ENCODE data around the gene VGLL4. TPM values are rescaled to one million over a fixed set of nuclear protein-coding genes. Genes with fewer than 3 reads are reported as not detected.

The VGLL4 gene
- total RNA-seq, 4 donors from 2014 or later, result 53.4 to 128 (median 58.2) TPM

DNA sequence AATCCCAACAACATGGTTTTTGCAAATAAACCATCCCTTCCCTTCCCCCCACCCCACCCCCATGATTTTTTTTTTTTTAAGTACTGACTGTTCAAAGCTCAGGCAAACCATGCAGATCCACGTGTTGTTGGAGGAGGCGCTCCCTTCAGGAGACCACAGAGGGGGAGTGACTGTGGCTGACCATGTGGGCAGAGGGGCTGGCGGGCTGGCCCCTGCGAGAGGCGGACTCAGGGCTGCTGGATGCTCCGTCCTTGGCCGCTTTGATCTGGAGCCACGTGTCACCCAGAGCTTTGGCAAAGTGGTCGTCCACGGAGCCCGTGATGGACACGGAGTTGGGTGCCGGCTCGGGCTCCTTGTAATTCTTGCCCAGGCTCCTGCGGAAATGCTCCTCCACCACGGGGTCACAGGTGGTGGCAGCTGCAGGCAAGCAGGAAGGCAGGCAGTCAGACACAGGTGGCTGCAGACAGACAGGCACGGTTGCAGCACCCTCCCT, 85.3 kb downstream of the VGLL4 start:
- peaks cover 0 to 100% (median 36%) of the 10 kb centered on the region in 3 donors for H3K4me1 ChIP-seq
- no peaks in the 10 kb centered on the region for H3K9me3 ChIP-seq
- H3K27me3 ChIP-seq, result no peaks in the 10 kb centered on the region
- H3K4me3 ChIP-seq, result no peak overlapping the region
- 100% methylated on average over 1 of the region's 17 CpGs; no CpG with 5 or more reads in 1 of the 2 donors for WGBS, 2 donors (ENCODE audit: low coverage in 1 of 2)
- no peak for ATAC-seq
- peaks cover 0 to 64% of the 10 kb centered on the region in 2 donors for H3K36me3 ChIP-seq
- peak overlapping the region in 3 of 4 donors; percentile 25 to 64 (median 53) for H3K27ac ChIP-seq
- no peak for TF ChIP-seq EP300 (IDR thresholded peaks at IDR 0.05)
- TF ChIP-seq POLR2A (IDR thresholded peaks at IDR 0.05), result no peak
- no peak for TF ChIP-seq POLR2AphosphoS5 (IDR thresholded peaks at IDR 0.05)

DNA sequence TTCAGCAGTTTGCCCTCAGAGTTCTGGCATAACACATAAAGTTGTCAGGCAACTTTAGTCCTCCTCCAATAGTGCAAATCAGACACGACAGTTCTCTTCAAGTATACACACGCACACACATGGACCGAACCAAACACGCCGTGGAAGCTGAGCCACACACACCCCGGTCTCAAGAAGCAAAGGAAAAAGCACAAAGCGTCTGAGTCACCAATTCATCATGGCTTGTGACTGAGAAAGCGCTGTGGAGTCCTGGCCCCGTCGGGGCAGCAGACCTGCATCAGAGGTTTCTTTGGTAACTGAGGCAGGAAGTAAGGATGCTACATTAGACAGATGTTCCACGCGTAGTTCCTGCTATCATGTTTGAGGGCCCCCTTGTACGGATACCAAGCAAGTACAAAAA, 85.7 kb downstream of the VGLL4 start:
- peak overlapping the region in 3 of 4 donors; percentile 25 to 64 (median 53) for H3K27ac ChIP-seq
- TF ChIP-seq POLR2A (IDR thresholded peaks at IDR 0.05) (no peak), POLR2AphosphoS5 (IDR thresholded peaks at IDR 0.05) (no peak), EP300 (IDR thresholded peaks at IDR 0.05) (no peak)
- TF ChIP-seq, protein P1, sequence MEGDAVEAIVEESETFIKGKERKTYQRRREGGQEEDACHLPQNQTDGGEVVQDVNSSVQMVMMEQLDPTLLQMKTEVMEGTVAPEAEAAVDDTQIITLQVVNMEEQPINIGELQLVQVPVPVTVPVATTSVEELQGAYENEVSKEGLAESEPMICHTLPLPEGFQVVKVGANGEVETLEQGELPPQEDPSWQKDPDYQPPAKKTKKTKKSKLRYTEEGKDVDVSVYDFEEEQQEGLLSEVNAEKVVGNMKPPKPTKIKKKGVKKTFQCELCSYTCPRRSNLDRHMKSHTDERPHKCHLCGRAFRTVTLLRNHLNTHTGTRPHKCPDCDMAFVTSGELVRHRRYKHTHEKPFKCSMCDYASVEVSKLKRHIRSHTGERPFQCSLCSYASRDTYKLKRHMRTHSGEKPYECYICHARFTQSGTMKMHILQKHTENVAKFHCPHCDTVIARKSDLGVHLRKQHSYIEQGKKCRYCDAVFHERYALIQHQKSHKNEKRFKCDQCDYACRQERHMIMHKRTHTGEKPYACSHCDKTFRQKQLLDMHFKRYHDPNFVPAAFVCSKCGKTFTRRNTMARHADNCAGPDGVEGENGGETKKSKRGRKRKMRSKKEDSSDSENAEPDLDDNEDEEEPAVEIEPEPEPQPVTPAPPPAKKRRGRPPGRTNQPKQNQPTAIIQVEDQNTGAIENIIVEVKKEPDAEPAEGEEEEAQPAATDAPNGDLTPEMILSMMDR (IDR thresholded peaks at IDR 0.05), result no peak
- ATAC-seq, result no peak
- peaks cover 0 to 100% (median 36%) of the 10 kb centered on the region in 3 donors for H3K4me1 ChIP-seq
- WGBS, 2 donors (ENCODE audit: low coverage in 1 of 2), result 20 to 45% methylated on average over 3 to 13 of the region's 13 CpGs
- peaks cover 0 to 61% of the 10 kb centered on the region in 2 donors for H3K36me3 ChIP-seq
- no peaks in the 10 kb centered on the region for H3K9me3 ChIP-seq
- H3K4me3 ChIP-seq, result no peak overlapping the region
- no peaks in the 10 kb centered on the region for H3K27me3 ChIP-seq

DNA sequence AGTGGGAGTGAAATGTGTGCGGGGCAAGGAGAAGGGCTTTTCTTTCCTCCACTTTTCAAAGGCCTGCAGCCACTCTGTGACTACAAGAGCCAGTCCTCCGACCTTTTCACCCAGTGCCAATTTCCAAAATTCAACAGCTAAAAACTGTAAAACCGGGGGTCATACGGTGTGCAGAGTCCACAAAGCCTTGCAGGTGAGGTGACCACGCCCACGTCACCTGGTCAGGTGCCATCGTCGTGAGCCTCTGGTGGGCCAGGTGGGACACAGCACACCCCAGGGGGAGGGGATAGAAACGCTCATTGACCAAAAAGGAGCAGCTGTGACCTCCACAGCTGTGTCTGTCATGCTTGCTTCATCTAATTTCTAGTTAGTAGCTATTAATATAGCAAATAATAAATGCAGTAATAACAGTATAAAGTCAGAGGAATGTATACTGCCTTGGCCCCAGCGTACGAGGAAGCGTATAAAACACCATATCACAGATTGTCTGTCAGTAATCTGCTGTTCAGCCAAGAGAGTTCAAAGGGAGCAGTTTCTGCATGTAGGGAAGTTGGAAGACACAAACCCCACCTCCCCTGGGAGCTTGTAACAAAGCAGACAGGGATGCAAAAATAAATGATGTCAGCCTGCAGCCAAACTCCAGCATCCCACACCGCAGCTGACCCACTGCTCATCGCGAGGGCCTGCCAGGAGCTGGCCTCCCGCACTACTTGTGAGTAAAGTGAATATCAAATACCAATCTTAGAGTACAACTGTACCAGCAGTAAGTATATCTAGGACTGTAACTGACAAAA, 86.7 kb downstream of the VGLL4 start:
- Histone ChIP-seq H3K4me1 (peaks cover 0 to 95% (median 36%) of the 10 kb centered on the region in 3 donors), H3K27me3 (no peaks in the 10 kb centered on the region), H3K27ac (peak overlapping the region in 3 of 4 donors; percentile 1 to 64 (median 53)), H3K9me3 (no peaks in the 10 kb centered on the region), H3K36me3 (peaks cover 0 to 57% of the 10 kb centered on the region in 2 donors), H3K4me3 (no peak overlapping the region)
- 23 to 38% methylated on average over 5 to 13 of the region's 16 CpGs for WGBS, 2 donors (ENCODE audit: low coverage in 1 of 2)
- peak; percentile 16 for ATAC-seq
- TF ChIP-seq POLR2A (IDR thresholded peaks at IDR 0.05), result no peak

DNA sequence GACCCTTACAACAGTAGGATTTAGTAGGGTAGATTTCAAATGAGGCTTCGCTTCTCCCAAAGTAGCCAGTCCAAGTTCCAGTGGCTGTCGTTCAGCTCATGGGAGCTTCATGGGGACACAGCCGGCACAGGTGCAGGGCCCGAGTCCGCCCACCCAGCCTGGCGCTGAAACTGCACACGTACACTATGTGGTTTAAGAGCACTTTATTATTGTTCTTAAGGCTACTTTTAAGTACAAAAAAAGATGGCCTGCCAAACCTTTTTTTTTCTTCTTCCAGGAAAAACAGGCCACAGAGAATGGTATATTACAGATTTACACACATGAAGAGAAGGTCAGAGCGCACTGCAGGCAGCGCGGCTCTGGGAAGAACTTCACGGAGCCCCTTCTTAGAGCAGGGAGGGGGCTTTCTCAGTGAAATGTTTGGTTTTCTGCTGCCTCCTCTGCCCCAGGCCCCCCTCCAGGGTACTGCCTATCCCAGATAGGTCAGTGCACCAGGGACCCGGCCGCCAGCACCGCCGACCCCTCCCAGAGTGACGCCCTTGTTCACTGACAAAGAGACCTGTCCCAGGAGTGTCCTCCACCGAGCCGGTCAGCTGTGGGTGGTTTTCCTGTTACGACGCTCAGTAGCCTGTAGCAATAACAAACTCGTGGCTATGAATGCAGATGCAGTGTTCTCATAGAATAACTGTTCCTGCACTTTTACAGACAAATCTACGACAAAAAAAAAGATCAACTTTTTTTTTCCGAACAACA, 87.7 kb downstream of the VGLL4 start:
- Histone ChIP-seq H3K27ac (peak overlapping the region in 3 of 4 donors; percentile 54 to 62 (median 57)), H3K36me3 (peaks cover 0 to 55% of the 10 kb centered on the region in 2 donors), H3K9me3 (no peaks in the 10 kb centered on the region), H3K27me3 (no peaks in the 10 kb centered on the region), H3K4me3 (no peak overlapping the region), H3K4me1 (peaks cover 0 to 85% (median 31%) of the 10 kb centered on the region in 3 donors)
- TF ChIP-seq POLR2AphosphoS5 (IDR thresholded peaks at IDR 0.05) (no peak), EP300 (IDR thresholded peaks at IDR 0.05) (no peak), POLR2A (IDR thresholded peaks at IDR 0.05) (no peak)
- TF ChIP-seq, protein P1 (IDR thresholded peaks at IDR 0.05), result no peak
- no peak for ATAC-seq
- 77 to 92% methylated on average over 10 to 18 of the region's 23 CpGs for WGBS, 2 donors (ENCODE audit: low coverage in 1 of 2)

DNA sequence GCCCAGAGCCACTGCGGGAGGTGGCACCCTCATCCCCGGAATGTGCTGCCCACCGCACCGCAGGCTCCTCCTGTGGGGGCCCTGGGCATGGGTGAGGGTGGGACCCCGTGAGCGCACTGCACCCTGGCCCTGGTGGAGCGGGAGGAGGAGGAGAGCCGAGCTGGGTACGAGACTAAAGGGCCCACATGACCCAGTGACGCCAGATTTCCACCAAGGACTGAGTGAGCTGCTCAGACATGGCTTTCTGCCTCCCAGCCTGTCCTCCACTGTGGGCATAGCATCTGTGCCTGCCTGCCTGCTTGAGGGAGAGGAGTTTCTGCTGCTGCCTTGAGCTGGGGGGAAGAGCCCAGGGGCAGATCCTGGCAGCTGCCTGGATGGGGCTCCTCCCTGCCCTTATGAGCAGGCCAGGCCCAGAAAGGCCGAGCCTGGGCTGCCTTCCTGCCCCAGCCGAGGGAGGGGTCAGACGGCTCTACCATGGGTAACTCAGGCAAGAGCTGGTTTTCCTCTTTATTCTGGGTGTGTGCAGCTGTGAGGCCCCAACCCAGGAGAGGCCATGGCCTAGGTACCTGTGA, 88.4 kb downstream of the VGLL4 start:
- TF ChIP-seq POLR2AphosphoS5 (IDR thresholded peaks at IDR 0.05), result no peak
- ATAC-seq, result no peak
- Histone ChIP-seq H3K27me3 (no peaks in the 10 kb centered on the region), H3K4me3 (no peak overlapping the region), H3K36me3 (peaks cover 0 to 55% of the 10 kb centered on the region in 2 donors), H3K9me3 (no peaks in the 10 kb centered on the region), H3K27ac (peak overlapping the region in 3 of 4 donors; percentile 54 to 62 (median 57)), H3K4me1 (peaks cover 0 to 78% (median 23%) of the 10 kb centered on the region in 3 donors)
- WGBS, 2 donors (ENCODE audit: low coverage in 1 of 2), result 85 to 100% methylated on average over 2 to 8 of the region's 13 CpGs

DNA sequence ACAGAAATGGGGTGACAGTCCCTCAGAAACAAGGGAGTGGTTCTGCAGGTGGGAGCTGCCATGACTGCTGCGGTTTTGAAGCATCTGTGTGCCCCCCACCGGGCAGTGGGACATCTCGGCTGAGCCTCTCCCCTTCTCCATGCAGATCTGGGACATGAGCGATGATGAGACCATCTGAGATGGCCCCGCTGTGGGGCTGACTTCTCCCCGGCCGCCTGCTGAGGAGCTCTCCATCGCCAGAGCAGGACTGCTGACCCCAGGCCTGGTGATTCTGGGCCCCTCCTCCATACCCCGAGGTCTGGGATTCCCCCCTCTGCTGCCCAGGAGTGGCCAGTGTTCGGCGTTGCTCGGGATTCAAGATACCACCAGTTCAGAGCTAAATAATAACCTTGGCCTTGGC, 89.0 kb downstream of the VGLL4 start:
- Histone ChIP-seq H3K27ac (peak overlapping the region in 3 of 4 donors; percentile 54 to 62 (median 57)), H3K4me1 (peaks cover 0 to 71% (median 17%) of the 10 kb centered on the region in 3 donors)
- WGBS, 2 donors (ENCODE audit: low coverage in 1 of 2), result 98% methylated on average over 6 of the region's 12 CpGs; no CpG with 5 or more reads in 1 of the 2 donors

More for the DNA sequence above, 89.0 kb downstream of the VGLL4 start:
- Histone ChIP-seq H3K9me3 (no peaks in the 10 kb centered on the region), H3K4me3 (no peak overlapping the region), H3K36me3 (peaks cover 0 to 55% of the 10 kb centered on the region in 2 donors), H3K27me3 (no peaks in the 10 kb centered on the region)
- TF ChIP-seq POLR2AphosphoS5 (IDR thresholded peaks at IDR 0.05) (no peak), POLR2A (IDR thresholded peaks at IDR 0.05) (no peak), EP300 (IDR thresholded peaks at IDR 0.05) (no peak)
- TF ChIP-seq, protein P1 (IDR thresholded peaks at IDR 0.05), result no peak
- no peak for ATAC-seq

Measured in gastroesophageal sphincter (tissue), 4 donors.